Measurements from ENCODE around the gene HLA-DOA. TPM values are rescaled to one million over a fixed set of nuclear protein-coding genes. Genes with fewer than 3 reads are reported as not detected.
A peak's percentile ranks its signal among the peaks of the same experiment; 100 is the strongest.

The HLA-DOA gene
- total RNA-seq, 1 donor from 2014 or later, result 0.48 TPM

- peak overlapping the region; percentile 97 for H3K4me3 ChIP-seq (ENCODE audit: insufficient read depth, low read depth, low read length)
- DNase-seq (ENCODE audit: low read depth) (peak; percentile 100), FAIRE-seq (no peak)
- H3K4me1 ChIP-seq (ENCODE audit: insufficient read depth, low read length), result peaks cover 25% of the 10 kb centered on the region
- TF ChIP-seq, protein P1, sequence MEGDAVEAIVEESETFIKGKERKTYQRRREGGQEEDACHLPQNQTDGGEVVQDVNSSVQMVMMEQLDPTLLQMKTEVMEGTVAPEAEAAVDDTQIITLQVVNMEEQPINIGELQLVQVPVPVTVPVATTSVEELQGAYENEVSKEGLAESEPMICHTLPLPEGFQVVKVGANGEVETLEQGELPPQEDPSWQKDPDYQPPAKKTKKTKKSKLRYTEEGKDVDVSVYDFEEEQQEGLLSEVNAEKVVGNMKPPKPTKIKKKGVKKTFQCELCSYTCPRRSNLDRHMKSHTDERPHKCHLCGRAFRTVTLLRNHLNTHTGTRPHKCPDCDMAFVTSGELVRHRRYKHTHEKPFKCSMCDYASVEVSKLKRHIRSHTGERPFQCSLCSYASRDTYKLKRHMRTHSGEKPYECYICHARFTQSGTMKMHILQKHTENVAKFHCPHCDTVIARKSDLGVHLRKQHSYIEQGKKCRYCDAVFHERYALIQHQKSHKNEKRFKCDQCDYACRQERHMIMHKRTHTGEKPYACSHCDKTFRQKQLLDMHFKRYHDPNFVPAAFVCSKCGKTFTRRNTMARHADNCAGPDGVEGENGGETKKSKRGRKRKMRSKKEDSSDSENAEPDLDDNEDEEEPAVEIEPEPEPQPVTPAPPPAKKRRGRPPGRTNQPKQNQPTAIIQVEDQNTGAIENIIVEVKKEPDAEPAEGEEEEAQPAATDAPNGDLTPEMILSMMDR (IDR thresholded peaks at IDR 0.05; ENCODE audit: insufficient read depth, low read depth, low read length), result no peak
- TF ChIP-seq EZH2 (IDR thresholded peaks at IDR 0.05; ENCODE audit: insufficient read depth, low read length), result no peak
- no peaks in the 10 kb centered on the region for H3K27me3 ChIP-seq (ENCODE audit: insufficient read depth, low read length)
- no peak overlapping the region for H2AFZ ChIP-seq (ENCODE audit: low read depth, low read length)
- no peaks in the 10 kb centered on the region for H3K9me3 ChIP-seq (ENCODE audit: insufficient read depth, low read depth, low read length)
- H4K20me1 ChIP-seq (ENCODE audit: insufficient read depth, low read length), result peaks cover 47% of the 10 kb centered on the region
- Mint-ChIP-seq H3K27ac (ENCODE audit: unreplicated experiment) (peak overlapping the region; percentile 99), H3K4me3 (ENCODE audit: unreplicated experiment) (peak overlapping the region; percentile 100), H3K36me3 (ENCODE audit: low read depth, unreplicated experiment) (peaks cover 35% of the 10 kb centered on the region), H3K4me1 (ENCODE audit: low read depth, unreplicated experiment) (peaks cover 25% of the 10 kb centered on the region), H3K9me3 (ENCODE audit: unreplicated experiment) (no peaks in the 10 kb centered on the region), H3K27me3 (ENCODE audit: low read depth, unreplicated experiment) (no peaks in the 10 kb centered on the region)
- peak overlapping the region; percentile 100 for H3K27ac ChIP-seq (ENCODE audit: low read depth, low read length)
- peak overlapping the region; percentile 97 for H3K4me2 ChIP-seq (ENCODE audit: low read length)
- H3K9ac ChIP-seq (ENCODE audit: low read length), result peak overlapping the region; percentile 99
- peaks cover 32% of the 10 kb centered on the region for H3K36me3 ChIP-seq (ENCODE audit: insufficient read depth, low read length)
- H3K79me2 ChIP-seq (ENCODE audit: insufficient read depth, low read length), result peaks cover 75% of the 10 kb centered on the region
These were observed 37.6 kb downstream of the HLA-DOA start for GRCh38 chr6:32971581-32972352.

GRCh38 chr6:32971242-32971580 is 38.2 kb downstream of the HLA-DOA start:
- peak overlapping the region; percentile 100 for H3K4me3 Mint-ChIP-seq (ENCODE audit: unreplicated experiment)
- FAIRE-seq, result no peak

More at GRCh38 chr6:32971242-32971580, 38.2 kb downstream of the HLA-DOA start:
- H3K27ac ChIP-seq (ENCODE audit: low read depth, low read length), result peak overlapping the region; percentile 100
- peaks cover 42% of the 10 kb centered on the region for H4K20me1 ChIP-seq (ENCODE audit: insufficient read depth, low read length)
- no peak for TF ChIP-seq EZH2 (IDR thresholded peaks at IDR 0.05; ENCODE audit: insufficient read depth, low read length)
- TF ChIP-seq, protein P1 (IDR thresholded peaks at IDR 0.05; ENCODE audit: insufficient read depth, low read depth, low read length), result no peak
- Mint-ChIP-seq H3K27me3 (ENCODE audit: low read depth, unreplicated experiment) (no peaks in the 10 kb centered on the region), H3K27ac (ENCODE audit: unreplicated experiment) (peak overlapping the region; percentile 99), H3K36me3 (ENCODE audit: low read depth, unreplicated experiment) (peaks cover 31% of the 10 kb centered on the region), H3K9me3 (ENCODE audit: unreplicated experiment) (no peaks in the 10 kb centered on the region), H3K4me1 (ENCODE audit: low read depth, unreplicated experiment) (peaks cover 21% of the 10 kb centered on the region)
- peak overlapping the region; percentile 97 for H3K4me3 ChIP-seq (ENCODE audit: insufficient read depth, low read depth, low read length)
- no peaks in the 10 kb centered on the region for H3K27me3 ChIP-seq (ENCODE audit: insufficient read depth, low read length)
- H2AFZ ChIP-seq (ENCODE audit: low read depth, low read length), result no peak overlapping the region
- H3K4me2 ChIP-seq (ENCODE audit: low read length), result peak overlapping the region; percentile 94
- H3K4me1 ChIP-seq (ENCODE audit: insufficient read depth, low read length), result peaks cover 23% of the 10 kb centered on the region
- peaks cover 27% of the 10 kb centered on the region for H3K36me3 ChIP-seq (ENCODE audit: insufficient read depth, low read length)
- peaks cover 74% of the 10 kb centered on the region for H3K79me2 ChIP-seq (ENCODE audit: insufficient read depth, low read length)
- H3K9ac ChIP-seq (ENCODE audit: low read length), result peak overlapping the region; percentile 99
- no peaks in the 10 kb centered on the region for H3K9me3 ChIP-seq (ENCODE audit: insufficient read depth, low read depth, low read length)
- no peak for DNase-seq (ENCODE audit: low read depth)

Data from astrocyte (in vitro differentiated cells and primary cell).